ENCODE measurements around the gene MOB3A. TPM values are rescaled to one million over a fixed set of nuclear protein-coding genes. Genes with fewer than 3 reads are reported as not detected.
A peak's percentile ranks its signal among the peaks of the same experiment; 100 is the strongest.

Gene MOB3A
- polyA plus RNA-seq, 1 donor from 2014 or later: 136 TPM

DNA sequence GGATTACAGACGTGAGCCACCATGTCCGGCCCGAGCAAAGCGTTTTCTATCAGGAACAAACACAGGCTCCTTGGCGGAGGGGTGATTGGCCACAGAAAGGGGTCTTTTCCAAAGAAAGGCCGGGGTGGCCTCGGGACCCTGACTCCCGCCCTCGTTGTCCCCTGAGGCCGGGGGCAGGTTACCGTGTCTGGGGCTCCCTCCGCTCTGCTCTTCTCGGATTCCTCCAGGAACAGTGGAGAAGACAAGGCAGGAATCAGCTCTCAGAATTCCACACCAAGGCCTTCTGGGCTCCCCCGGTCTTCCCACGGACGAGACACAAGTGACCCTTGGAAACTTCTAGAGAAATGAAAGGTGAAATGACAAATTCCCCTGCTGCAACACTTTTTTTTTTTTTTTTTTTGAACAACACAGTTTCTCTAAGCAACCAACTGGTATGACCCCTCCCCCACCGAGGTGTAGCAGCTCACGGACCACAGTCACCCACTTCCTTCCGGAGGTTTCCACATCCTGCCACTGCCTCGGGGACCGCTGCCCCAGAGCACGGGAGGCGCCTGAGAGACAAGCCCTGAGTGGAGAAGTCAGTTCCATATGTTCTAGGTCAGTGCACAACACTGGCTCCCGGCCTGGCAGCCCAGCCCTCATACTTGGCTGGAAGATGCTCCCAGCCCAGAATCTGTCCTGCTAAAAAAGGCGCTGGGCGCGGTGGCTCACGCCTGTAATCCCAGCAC, 11.0 kb downstream of the MOB3A start:
- Mint-ChIP-seq H3K36me3 (peaks cover 4% of the 10 kb centered on the region), H3K4me3 (peak overlapping the region; percentile 97 to 100 (median 98)), H3K27ac (peak overlapping the region; percentile 100), H3K9me3 (peaks cover 0 to 4% (median 0%) of the 10 kb centered on the region in 3 donors), H3K4me1 (peaks cover 52 to 57% (median 56%) of the 10 kb centered on the region in 3 donors), H3K27me3 (peaks cover 3% of the 10 kb centered on the region)

DNA sequence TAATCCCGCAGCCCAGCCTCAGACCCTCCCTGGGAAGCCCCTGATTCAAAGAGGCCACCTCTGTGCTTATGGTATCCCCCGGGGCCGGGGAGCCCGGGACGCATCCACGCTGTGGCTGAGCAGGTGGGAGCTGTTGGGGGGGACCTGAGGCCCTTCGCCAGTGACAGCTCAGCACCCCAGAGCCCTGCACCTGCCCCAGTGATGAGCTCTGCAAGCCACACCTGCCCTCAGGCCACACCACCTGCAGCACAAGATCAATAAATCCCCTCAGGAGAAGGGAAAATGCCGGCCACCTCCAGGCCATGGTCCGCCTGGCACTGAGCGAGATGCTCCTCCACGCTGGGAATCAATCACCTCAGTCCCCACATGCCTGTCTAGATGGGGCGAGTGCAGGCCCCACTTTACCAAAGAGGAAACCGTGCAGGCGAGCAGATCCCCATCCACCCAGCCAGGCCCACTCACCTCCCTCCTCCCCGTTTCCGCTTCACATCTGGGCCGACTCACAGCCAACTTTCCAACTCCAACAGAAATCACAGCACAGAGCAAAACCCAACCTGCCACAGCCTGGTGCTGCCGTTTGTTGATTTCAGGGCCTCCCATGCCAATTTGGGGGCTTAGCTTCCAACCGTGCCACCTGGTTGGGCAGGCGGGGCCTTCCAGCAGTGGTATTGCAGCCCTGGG, 12.8 kb downstream of the MOB3A start:
- H3K9me3 Mint-ChIP-seq: peaks cover 0 to 4% (median 0%) of the 10 kb centered on the region in 3 donors
- H3K36me3 Mint-ChIP-seq: peaks cover 4% of the 10 kb centered on the region
- H3K27me3 Mint-ChIP-seq: peaks cover 3% of the 10 kb centered on the region
- peaks cover 46 to 53% (median 48%) of the 10 kb centered on the region in 3 donors for H3K4me1 Mint-ChIP-seq
- H3K27ac Mint-ChIP-seq: peak overlapping the region; percentile 100
- peak overlapping the region; percentile 97 to 100 (median 98) for H3K4me3 Mint-ChIP-seq

DNA sequence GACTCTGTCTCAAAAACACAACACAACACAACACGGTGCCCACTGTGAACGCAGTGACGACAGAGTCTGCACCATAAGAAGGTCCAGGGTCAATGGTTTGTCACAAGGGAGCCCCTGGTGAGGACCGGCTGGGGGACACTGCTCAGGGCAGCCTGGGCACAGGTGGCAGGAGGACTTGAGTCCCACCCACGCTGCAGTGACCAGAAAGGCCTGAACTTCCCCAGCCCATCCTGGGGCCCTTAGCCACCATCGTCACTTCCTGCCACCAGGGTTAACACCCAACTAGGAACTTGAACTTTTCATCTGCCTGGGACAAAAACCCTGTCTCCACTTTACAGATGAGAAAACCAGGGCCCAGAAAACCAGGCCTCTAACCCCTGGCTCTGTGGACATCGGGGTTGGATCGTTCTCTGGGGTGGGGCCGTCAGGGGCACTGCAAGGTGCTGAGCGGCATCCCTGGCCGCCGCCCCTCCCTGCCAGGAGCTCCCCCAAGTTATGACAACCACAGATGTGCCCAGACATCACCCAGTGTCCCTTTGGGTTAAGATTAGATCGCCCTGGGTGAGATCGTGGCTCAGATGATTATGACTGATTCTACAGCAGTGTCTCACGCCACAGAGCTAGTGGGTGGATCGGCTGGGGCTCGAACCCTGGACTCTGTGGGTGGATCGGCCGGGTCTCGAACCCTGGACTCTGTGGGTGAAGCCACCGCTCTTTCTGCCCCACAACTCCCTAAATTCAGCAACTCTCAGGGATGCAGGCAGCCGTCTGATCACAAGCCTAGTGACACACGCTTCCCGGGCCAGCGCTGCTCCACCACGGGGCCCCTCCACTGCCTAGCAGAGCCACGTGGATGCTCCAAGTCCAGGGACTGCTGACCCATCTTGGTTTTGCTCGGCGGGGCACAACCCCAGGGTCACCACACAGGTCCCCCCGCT, 14.0 kb downstream of the MOB3A start:
- H3K9me3 Mint-ChIP-seq: peaks cover 0 to 4% (median 0%) of the 10 kb centered on the region in 3 donors

DNA sequence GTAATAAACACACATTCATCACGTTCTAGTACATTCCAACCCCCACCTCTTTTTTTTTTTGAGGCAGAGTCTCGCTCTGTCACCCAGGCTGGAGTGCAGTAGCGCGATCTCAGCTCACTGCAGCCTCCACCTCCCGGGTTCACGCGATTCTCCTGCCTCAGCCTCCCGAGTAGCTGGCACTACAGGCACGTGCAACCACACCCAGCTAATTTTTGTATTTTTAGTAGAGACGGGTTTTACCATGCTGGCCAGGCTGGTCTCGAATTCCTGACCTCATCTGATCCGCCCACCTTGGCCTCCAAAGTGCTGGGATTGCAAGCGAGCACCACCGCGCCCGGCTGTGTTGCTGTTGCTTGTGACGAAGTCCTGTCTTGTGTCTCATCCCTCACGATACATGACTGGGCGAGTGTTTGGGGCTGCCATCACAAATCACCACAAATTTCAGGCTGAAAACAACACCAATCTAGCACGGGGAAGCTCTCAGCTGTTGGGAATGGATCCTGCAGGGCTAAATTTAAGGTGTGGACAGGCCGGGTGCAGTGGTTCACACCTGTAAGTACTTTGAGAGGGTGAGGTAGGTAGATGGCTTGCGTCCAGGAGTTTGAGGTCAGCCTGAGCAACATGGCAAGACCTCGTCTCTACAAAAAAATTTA, 15.7 kb downstream of the MOB3A start:
- peak overlapping the region; percentile 92 to 100 (median 100) for H3K27ac Mint-ChIP-seq
- peaks cover 2% of the 10 kb centered on the region for H3K27me3 Mint-ChIP-seq
- peaks cover 0 to 4% (median 0%) of the 10 kb centered on the region in 3 donors for H3K9me3 Mint-ChIP-seq
- H3K4me1 Mint-ChIP-seq: peaks cover 30 to 36% (median 31%) of the 10 kb centered on the region in 3 donors
- H3K4me3 Mint-ChIP-seq: peak overlapping the region; percentile 63 to 97 (median 74)
- H3K36me3 Mint-ChIP-seq: peaks cover 4% of the 10 kb centered on the region

More for the DNA sequence above, 14.0 kb downstream of the MOB3A start:
- Mint-ChIP-seq H3K36me3 (peaks cover 4% of the 10 kb centered on the region), H3K4me3 (peak overlapping the region; percentile 97 to 100 (median 98)), H3K27ac (peak overlapping the region; percentile 100), H3K4me1 (peaks cover 37 to 43% (median 40%) of the 10 kb centered on the region in 3 donors), H3K27me3 (peaks cover 2% of the 10 kb centered on the region)

DNA sequence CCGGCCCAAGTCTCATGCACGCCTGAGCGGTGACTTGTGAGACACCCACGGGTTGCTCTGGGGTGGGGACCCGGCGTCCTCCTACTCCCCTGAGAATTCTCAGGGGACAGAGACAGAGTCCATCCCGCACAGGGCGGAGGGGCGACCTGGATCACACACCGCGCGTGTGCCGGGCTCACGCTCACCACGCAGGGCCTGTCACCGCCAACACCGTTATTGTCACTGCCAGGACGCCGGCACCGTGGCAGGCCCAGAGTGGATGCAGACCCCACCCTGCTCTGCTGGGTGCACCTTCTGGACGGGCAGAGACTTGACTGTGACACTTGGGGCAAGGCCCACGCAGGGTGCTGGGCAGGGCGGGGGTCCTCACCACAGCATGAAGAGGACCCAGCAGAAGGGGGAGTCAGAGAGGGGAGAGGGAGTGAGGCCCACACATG, 16.2 kb downstream of the MOB3A start:
- H3K27me3 Mint-ChIP-seq: no peaks in the 10 kb centered on the region
- H3K36me3 Mint-ChIP-seq: no peaks in the 10 kb centered on the region
- peak overlapping the region; percentile 92 to 100 (median 100) for H3K27ac Mint-ChIP-seq
- peaks cover 25 to 31% (median 29%) of the 10 kb centered on the region in 3 donors for H3K4me1 Mint-ChIP-seq
- peak overlapping the region; percentile 63 to 97 (median 74) for H3K4me3 Mint-ChIP-seq
- H3K9me3 Mint-ChIP-seq: no peaks in the 10 kb centered on the region

DNA sequence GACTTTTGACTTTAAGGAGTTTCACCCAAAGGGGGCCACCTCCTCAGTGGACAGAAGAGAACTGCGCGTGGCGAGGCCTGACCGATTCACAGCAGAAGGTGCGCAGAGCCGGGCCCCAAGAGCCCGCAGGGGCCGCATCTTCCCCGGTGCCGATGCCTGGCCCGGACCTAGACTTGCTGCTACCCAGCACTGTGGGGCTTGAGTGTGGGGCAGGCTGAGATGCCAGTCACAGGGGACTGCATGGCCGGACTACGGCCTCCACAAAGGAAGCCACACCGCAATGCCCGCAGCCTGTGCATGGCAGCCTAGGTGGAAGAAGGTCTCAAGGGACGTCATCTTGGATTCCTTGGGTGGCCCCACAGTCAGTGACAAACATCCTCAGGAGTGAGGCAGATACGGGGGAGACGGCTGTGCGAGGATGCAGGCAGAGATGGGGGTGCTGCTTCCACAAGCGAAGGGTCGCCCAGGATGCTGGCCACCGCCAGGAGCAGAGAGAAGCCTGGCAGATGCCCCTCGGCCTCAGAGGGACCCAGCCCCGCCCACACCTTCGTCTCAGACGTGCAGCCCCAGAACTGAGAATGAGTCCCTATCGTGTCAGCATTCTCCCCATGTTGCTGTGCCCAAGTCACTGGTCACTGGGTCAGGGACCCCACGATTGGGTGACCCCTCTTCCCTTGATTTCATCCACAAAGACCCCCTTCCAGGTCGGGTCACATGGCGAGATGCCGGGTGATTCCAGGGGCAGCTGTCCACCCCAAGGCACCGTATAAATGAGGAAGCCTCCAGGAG, 16.9 kb downstream of the MOB3A start:
- Mint-ChIP-seq H3K36me3 (no peaks in the 10 kb centered on the region), H3K27me3 (no peaks in the 10 kb centered on the region), H3K27ac (peak overlapping the region; percentile 92 to 100 (median 100)), H3K9me3 (no peaks in the 10 kb centered on the region), H3K4me3 (peak overlapping the region; percentile 63 to 97 (median 82)), H3K4me1 (peaks cover 29 to 34% (median 29%) of the 10 kb centered on the region in 3 donors)

DNA sequence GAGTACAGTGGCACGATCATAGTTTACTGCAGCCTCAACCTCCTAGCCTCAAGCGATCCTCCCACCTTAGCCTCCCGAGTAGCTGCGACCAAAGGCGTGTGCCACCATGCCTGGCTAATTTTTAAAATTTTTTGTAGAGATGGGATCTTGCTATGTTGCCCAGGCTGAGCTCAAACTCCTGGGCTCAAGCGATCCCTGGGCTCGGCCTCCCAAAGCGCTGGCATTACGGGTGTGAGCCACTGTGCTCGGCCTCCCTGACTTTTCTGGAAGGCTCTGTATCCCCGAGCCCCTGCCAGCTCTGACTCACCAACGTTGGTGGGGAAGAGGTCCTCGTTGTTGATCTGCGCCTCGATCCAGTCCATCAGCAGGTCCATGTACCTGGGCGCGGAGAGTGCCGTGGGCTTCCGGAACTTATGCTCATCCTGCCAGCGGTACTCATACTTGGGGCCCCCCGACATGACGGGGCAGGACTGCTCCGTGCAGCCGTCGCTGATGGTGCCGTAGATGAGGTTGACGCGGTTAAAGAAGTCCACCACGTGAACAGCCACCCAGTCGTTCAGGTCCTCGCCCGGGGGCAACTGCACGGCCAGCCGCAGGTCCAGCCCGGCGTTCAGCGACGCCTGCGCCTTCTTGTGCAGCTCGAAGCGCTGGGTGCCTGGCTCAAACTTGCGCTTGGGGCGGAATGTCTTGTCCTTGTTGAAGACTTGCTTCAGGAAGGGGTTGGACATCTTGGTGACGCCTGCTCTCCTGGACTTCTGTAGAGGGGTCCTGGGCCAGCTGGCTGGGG, 18.1 kb downstream of the MOB3A start:
- Mint-ChIP-seq H3K36me3 (no peaks in the 10 kb centered on the region), H3K27me3 (no peaks in the 10 kb centered on the region), H3K4me1 (peaks cover 28 to 37% (median 35%) of the 10 kb centered on the region in 3 donors), H3K4me3 (peak overlapping the region; percentile 17 to 97 (median 60)), H3K9me3 (no peaks in the 10 kb centered on the region), H3K27ac (peak overlapping the region; percentile 31 to 100 (median 92))

DNA sequence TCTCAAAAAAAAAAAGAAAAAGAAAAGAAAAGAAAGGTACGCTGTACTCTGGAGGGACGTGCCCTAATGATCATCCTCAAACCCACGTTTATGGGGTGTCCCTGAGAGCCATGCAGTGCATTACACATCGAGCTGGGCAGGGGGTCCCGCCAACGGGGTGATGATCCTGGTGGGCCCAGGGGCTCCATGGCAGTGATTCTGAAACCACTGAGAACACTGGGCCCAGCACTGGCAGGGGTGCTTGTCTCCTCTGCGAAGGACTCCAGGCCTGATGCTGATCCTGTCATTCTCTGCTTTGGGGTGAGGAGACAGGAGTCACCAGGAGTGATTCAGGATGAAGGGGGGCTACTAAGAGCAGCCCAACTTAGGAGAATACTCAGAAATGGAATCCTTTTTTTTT, 18.7 kb downstream of the MOB3A start:
- peaks cover 30 to 37% (median 35%) of the 10 kb centered on the region in 3 donors for H3K4me1 Mint-ChIP-seq
- H3K27ac Mint-ChIP-seq: peak overlapping the region; percentile 16 to 100 (median 92)
- H3K9me3 Mint-ChIP-seq: no peaks in the 10 kb centered on the region
- peak overlapping the region in 2 of 4 donors; percentile 51 to 97 for H3K4me3 Mint-ChIP-seq
- peaks cover 2% of the 10 kb centered on the region for H3K36me3 Mint-ChIP-seq
- H3K27me3 Mint-ChIP-seq: no peaks in the 10 kb centered on the region

DNA sequence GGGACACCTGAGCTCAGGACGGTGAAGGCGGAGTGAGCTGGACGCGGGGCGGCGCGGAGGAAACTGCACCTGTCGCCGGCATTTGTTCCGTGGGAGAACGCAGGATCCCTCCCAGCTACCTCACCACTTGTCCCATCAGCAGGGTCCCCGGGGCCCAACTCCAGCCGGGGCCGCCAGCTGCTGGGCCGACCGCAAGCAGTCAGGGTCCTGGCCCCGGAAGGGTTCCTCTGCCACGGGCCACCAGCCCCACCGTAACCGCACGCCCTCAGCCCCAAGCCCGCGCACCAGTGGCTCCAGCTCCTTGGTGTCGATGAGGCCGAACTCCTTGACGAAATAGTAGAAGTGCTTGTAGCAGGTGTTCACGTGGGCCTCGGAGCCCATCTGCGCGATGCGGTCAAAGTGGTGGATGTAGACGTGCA, 19.6 kb downstream of the MOB3A start:
- Mint-ChIP-seq H3K4me1 (peaks cover 27 to 33% (median 33%) of the 10 kb centered on the region in 3 donors), H3K27ac (peak overlapping the region in 2 of 3 donors; percentile 92 to 100), H3K36me3 (peaks cover 3% of the 10 kb centered on the region), H3K9me3 (no peaks in the 10 kb centered on the region), H3K27me3 (no peaks in the 10 kb centered on the region), H3K4me3 (peak overlapping the region in 2 of 4 donors; percentile 60 to 73)

DNA sequence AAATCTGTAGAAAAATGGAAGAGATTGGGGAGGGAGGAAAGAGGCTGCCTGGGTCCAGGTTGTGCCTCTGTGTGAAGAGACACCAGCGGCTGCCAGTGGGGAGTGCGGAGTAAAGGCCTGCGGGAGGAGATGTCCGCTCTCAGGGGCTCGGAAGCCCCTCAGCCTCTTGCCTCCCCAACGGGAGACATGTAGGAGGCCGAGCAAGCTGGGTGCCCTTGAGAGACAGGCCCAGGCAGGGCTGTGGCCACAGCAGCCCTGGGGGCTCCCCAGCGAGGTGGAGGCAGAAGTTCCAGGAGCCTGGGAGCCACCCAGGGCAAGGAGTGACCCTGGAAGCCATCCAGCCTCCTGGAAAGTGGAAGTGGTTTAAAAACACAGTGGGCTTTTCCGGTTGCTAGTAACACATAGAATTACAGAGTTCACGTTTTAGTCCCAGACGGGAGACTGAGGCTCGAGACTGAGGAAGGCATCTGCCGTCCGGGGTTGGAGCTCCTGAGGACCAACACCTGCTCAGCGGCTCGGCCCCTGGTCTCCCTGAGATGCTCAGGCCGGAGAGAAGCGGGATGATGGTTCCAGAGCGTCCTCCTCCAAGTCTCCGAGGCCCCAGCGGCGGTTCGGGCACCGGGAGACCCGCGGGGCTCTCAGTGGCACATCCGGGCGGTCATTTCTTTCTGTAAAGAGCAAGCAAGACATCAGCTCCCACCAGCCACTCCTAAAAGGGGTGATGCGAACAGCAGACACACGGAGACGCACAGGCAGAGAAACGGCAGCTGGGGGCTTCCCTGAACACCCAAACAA, 23.2 kb downstream of the MOB3A start:
- Mint-ChIP-seq H3K27ac (peak overlapping the region; percentile 90 to 100 (median 91)), H3K4me3 (peak overlapping the region; percentile 10 to 87 (median 76)), H3K4me1 (peaks cover 29 to 35% (median 30%) of the 10 kb centered on the region in 3 donors), H3K9me3 (no peaks in the 10 kb centered on the region), H3K27me3 (no peaks in the 10 kb centered on the region), H3K36me3 (peaks cover 3% of the 10 kb centered on the region)

DNA sequence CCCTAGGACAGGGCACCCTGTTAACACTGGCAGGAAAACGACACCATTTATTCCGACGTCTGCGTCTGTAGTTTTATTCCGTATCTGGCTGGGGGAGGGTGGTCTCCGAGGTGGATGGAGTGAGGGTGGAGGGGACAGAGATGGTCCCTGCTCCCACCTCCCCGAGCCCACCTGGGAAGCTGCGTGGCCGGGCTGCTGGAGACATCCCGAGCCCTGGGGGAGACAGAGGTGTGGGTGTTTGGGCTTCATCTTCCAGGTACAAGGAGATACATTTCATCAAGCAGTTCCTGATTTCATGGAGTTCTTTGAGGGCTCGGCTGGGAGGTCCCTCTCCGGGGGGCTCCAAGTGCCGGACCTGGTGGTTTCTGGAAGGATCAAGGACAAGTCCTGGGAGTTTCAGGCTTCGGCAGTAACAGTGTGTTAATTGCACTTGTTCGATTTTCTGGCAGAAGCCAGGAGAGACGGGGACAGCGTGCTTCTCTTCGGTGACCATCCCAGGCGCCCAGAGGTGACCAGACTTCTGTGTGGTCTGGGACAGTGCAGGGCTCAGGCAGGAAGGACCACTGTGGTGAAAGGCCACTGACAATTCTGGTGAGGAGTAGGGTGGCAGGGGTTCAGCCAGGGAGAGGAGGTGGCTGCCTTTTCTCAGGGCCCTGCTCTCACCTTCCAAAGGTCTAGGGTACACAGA, 25.0 kb downstream of the MOB3A start:
- Mint-ChIP-seq H3K4me3 (peak overlapping the region in 2 of 4 donors; percentile 49 to 87), H3K9me3 (no peaks in the 10 kb centered on the region), H3K36me3 (peaks cover 3% of the 10 kb centered on the region), H3K27me3 (no peaks in the 10 kb centered on the region), H3K4me1 (peaks cover 28 to 38% (median 32%) of the 10 kb centered on the region in 3 donors), H3K27ac (peak overlapping the region; percentile 19 to 100 (median 89))
